Measurements from ENCODE around the gene CLINT1.

DNA sequence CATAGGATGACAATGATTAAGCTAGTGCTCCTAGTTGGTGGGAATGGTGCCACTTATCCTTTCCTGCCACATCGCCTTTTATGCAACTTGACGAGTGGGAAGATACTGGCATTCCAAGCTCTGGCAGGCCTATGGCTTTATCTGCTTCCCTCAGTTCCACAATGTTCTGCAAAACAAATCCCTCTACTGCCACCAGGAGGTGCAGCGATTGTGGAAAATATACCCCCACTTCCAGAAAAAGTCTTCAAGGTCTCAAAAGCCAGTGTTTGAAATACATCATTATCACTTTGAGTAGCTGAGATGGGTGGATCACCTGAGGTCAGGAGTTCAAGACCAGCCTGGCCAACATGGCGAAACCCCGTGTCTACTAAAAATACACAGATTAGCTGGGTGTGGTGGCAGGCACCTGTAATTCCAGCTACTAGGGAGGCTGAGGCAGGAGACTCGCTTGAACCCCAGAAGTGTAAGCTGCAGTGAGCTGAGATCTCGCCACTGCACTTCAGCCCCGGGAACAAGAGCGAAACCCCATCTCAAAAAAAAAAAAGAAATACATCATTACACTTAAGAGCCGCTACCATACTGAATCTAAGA, 3.4 kb downstream of the CLINT1 start:
- TF ChIP-seq, protein P1, sequence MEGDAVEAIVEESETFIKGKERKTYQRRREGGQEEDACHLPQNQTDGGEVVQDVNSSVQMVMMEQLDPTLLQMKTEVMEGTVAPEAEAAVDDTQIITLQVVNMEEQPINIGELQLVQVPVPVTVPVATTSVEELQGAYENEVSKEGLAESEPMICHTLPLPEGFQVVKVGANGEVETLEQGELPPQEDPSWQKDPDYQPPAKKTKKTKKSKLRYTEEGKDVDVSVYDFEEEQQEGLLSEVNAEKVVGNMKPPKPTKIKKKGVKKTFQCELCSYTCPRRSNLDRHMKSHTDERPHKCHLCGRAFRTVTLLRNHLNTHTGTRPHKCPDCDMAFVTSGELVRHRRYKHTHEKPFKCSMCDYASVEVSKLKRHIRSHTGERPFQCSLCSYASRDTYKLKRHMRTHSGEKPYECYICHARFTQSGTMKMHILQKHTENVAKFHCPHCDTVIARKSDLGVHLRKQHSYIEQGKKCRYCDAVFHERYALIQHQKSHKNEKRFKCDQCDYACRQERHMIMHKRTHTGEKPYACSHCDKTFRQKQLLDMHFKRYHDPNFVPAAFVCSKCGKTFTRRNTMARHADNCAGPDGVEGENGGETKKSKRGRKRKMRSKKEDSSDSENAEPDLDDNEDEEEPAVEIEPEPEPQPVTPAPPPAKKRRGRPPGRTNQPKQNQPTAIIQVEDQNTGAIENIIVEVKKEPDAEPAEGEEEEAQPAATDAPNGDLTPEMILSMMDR (conservative IDR thresholded peaks at IDR 0.05) = peak; percentile 82
- no peak for TF ChIP-seq ZFX (IDR thresholded peaks at IDR 0.05)

Measured in C4-2B (cell line).